Endothelial cell of umbilical vein (primary cell): ENCODE data around the gene SWSAP1.

Experiments used
- CTCF ChIP-seq, 2 donors: IDR thresholded peaks; 1 replicate in 1 of 2; 2 replicates in 1 of 2; pipeline ENCODE4 v1.5.1; 2011; ENCODE audit warnings: low read length in 2 of 2, mild to moderate bottlenecking in 2 of 2, moderate library complexity in 2 of 2, control low read depth in 1 of 2, inconsistent platforms in 1 of 2, low read depth in 1 of 2; ENCODE audit not compliant: insufficient read depth in 1 of 2; ENCODE audit errors: extremely low read depth in 1 of 2
- EZH2 ChIP-seq: IDR thresholded peaks from 2 replicates; pipeline ENCODE4 v1.6.1; 2012; ENCODE audit warnings: borderline replicate concordance, low read depth, mild to moderate bottlenecking, moderate library complexity, low read length, inconsistent platforms; ENCODE audit not compliant: severe bottlenecking
- FOS ChIP-seq: IDR thresholded peaks from 2 replicates; pipeline ENCODE4 v1.6.1; 2011; ENCODE audit warnings: mild to moderate bottlenecking, low read length, moderate library complexity, borderline replicate concordance; ENCODE audit not compliant: insufficient read depth
- JUN ChIP-seq: IDR thresholded peaks from 2 replicates; pipeline ENCODE4 v1.6.1; 2011; ENCODE audit warnings: borderline replicate concordance, low read depth; ENCODE audit not compliant: insufficient read length, insufficient read depth
- MAX ChIP-seq: IDR thresholded peaks from 2 replicates; pipeline ENCODE4 v1.6.1; 2011; ENCODE audit not compliant: insufficient read depth, insufficient read length
- MYC ChIP-seq: IDR thresholded peaks from one replicate; pipeline ENCODE4 v1.6.1; 2011; ENCODE audit warnings: mild to moderate bottlenecking, low read depth, low read length
- POLR2A ChIP-seq: IDR thresholded peaks from 2 replicates; pipeline ENCODE4 v1.6.1; 2012; ENCODE audit warnings: low read depth, mild to moderate bottlenecking, control low read depth, low read length
- POLR2AphosphoS5 ChIP-seq: IDR thresholded peaks from 2 replicates; pipeline ENCODE4 v1.6.1; 2012; ENCODE audit warnings: low read depth, mild to moderate bottlenecking, control low read depth, low read length, moderate library complexity; ENCODE audit not compliant: insufficient read depth

GRCh38 chr19:11335449-11336146 lies 38.9 kb upstream of the SWSAP1 start:
- no peak for TF ChIP-seq CTCF (IDR thresholded peaks at IDR 0.05; ENCODE audit: extremely low read depth in 1 of 2, insufficient read depth in 1 of 2, low read depth in 1 of 2, low read length in 2 of 2)
- TF ChIP-seq POLR2A: no peak
- TF ChIP-seq POLR2AphosphoS5: no peak
- TF ChIP-seq EZH2: no peak
- no peak for TF ChIP-seq FOS
- no peak for TF ChIP-seq JUN
- TF ChIP-seq MAX: no peak
- no peak for TF ChIP-seq MYC
